HG03521 (cell line): ENCODE measurements around the gene GALNT10.

ENCODE experiments used
- ATAC-seq: cut with Tn5 transposase; IDR thresholded peaks from one replicate; pipeline ENCODE4 v1.9.1; 2021; ENCODE audit warnings: mild to moderate bottlenecking, moderate library complexity; ENCODE audit not compliant: unreplicated experiment

Gene GALNT10

GRCh38 chr5:154422298-154422697 is 231.8 kb downstream of the GALNT10 start:
- ATAC-seq = no peak

- ATAC-seq = no peak
Measured at GRCh38 chr5:154428208-154428607, 237.7 kb downstream of the GALNT10 start.

GRCh38 chr5:154429341-154429740 is 238.8 kb downstream of the GALNT10 start:
- no peak for ATAC-seq

- ATAC-seq = no peak
Measured at GRCh38 chr5:154430466-154430865, 239.9 kb downstream of the GALNT10 start.

GRCh38 chr5:154430961-154431630 is 240.6 kb downstream of the GALNT10 start:
- ATAC-seq = no peak

GRCh38 chr5:154435226-154435625 is 244.7 kb downstream of the GALNT10 start:
- no peak for ATAC-seq

GRCh38 chr5:154437281-154437965 is 246.9 kb downstream of the GALNT10 start:
- no peak for ATAC-seq

- no peak for ATAC-seq
Measured at GRCh38 chr5:154440540-154440939, 250.0 kb downstream of the GALNT10 start.

GRCh38 chr5:154442801-154443200 is 252.3 kb downstream of the GALNT10 start:
- ATAC-seq = no peak

GRCh38 chr5:154444556-154445421 is 254.3 kb downstream of the GALNT10 start:
- ATAC-seq = no peak

- peak; percentile 96 for ATAC-seq
Measured at GRCh38 chr5:154445422-154446194, 255.1 kb downstream of the GALNT10 start, which contains the start of gene SAP30L. SAP30L (plus strand) TSS chr5:154445997; CDS start chr5:154446605, 608 bp downstream.

- peak; percentile 6 for ATAC-seq
Measured at GRCh38 chr5:154446195-154447088, 255.9 kb downstream of the GALNT10 start.

GRCh38 chr5:154447089-154447725 is 256.7 kb downstream of the GALNT10 start:
- ATAC-seq = no peak

- no peak for ATAC-seq
Measured at GRCh38 chr5:154449786-154450185, 259.3 kb downstream of the GALNT10 start.

GRCh38 chr5:154451957-154452356 is 261.4 kb downstream of the GALNT10 start:
- no peak for ATAC-seq

- no peak for ATAC-seq
Measured at GRCh38 chr5:154455585-154455984, 265.1 kb downstream of the GALNT10 start.

- ATAC-seq = no peak
Measured at GRCh38 chr5:154456540-154456939, 266.0 kb downstream of the GALNT10 start.

- no peak for ATAC-seq
Measured at GRCh38 chr5:154459015-154459414, 268.5 kb downstream of the GALNT10 start.

GRCh38 chr5:154460172-154460571 is 269.6 kb downstream of the GALNT10 start:
- no peak for ATAC-seq
